ENCODE measurements around the gene TXNRD2.

Gene TXNRD2

DNA sequence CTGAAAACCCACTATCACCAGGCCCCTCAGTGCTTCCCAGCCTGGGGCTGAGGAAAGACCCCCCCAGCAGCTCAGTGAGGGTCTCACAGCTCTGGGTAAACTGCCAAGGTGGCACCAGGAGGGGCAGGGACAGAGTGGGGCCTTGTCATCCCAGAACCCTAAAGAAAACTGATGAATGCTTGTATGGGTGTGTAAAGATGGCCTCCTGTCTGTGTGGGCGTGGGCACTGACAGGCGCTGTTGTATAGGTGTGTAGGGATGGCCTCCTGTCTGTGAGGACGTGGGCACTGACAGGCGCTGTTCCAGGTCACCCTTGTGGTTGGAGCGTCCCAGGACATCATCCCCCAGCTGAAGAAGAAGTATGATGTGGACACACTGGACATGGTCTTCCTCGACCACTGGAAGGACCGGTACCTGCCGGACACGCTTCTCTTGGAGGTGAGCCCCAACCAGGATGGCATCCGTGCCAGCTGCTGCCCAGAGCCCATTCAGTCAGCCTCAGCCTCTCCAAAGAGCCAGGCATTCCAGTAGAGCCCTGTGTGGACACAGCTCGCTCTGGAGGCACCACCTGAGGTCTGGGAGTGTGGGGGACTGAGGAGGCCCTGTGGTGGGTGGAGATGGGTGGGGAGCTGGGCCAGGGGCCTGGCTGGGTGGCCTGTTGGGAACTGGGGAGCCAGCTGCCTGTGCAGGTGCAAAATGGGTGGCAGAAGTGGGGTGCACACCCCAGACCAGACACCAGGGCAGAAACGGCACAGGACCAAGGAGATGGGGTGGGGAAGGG is 22.4 kb upstream of the TXNRD2 start:
- TF ChIP-seq ZBTB7A (IDR thresholded peaks at IDR 0.05; ENCODE audit: low read depth) = no peak
- no peak for TF ChIP-seq TCF12 (IDR thresholded peaks at IDR 0.05; ENCODE audit: low read depth)
- TF ChIP-seq RAD21 (IDR thresholded peaks at IDR 0.05; ENCODE audit: low read depth) = no peak
- TF ChIP-seq, protein P1, sequence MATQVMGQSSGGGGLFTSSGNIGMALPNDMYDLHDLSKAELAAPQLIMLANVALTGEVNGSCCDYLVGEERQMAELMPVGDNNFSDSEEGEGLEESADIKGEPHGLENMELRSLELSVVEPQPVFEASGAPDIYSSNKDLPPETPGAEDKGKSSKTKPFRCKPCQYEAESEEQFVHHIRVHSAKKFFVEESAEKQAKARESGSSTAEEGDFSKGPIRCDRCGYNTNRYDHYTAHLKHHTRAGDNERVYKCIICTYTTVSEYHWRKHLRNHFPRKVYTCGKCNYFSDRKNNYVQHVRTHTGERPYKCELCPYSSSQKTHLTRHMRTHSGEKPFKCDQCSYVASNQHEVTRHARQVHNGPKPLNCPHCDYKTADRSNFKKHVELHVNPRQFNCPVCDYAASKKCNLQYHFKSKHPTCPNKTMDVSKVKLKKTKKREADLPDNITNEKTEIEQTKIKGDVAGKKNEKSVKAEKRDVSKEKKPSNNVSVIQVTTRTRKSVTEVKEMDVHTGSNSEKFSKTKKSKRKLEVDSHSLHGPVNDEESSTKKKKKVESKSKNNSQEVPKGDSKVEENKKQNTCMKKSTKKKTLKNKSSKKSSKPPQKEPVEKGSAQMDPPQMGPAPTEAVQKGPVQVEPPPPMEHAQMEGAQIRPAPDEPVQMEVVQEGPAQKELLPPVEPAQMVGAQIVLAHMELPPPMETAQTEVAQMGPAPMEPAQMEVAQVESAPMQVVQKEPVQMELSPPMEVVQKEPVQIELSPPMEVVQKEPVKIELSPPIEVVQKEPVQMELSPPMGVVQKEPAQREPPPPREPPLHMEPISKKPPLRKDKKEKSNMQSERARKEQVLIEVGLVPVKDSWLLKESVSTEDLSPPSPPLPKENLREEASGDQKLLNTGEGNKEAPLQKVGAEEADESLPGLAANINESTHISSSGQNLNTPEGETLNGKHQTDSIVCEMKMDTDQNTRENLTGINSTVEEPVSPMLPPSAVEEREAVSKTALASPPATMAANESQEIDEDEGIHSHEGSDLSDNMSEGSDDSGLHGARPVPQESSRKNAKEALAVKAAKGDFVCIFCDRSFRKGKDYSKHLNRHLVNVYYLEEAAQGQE (IDR thresholded peaks at IDR 0.05; ENCODE audit: low read depth) = no peak
- TF ChIP-seq, protein P2, sequence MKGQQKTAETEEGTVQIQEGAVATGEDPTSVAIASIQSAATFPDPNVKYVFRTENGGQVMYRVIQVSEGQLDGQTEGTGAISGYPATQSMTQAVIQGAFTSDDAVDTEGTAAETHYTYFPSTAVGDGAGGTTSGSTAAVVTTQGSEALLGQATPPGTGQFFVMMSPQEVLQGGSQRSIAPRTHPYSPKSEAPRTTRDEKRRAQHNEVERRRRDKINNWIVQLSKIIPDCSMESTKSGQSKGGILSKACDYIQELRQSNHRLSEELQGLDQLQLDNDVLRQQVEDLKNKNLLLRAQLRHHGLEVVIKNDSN (IDR thresholded peaks at IDR 0.05) = no peak
- TF ChIP-seq EP300 (IDR thresholded peaks at IDR 0.05; ENCODE audit: borderline replicate concordance) = no peak
- no peak for TF ChIP-seq YY1 (IDR thresholded peaks at IDR 0.05; ENCODE audit: low read depth)
- no peak for TF ChIP-seq EGR1 (IDR thresholded peaks at IDR 0.05)
- no peak for TF ChIP-seq TAF1 (IDR thresholded peaks at IDR 0.05; ENCODE audit: low read depth)
- TF ChIP-seq, protein P3, sequence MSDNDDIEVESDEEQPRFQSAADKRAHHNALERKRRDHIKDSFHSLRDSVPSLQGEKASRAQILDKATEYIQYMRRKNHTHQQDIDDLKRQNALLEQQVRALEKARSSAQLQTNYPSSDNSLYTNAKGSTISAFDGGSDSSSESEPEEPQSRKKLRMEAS (IDR thresholded peaks at IDR 0.05) = no peak

DNA sequence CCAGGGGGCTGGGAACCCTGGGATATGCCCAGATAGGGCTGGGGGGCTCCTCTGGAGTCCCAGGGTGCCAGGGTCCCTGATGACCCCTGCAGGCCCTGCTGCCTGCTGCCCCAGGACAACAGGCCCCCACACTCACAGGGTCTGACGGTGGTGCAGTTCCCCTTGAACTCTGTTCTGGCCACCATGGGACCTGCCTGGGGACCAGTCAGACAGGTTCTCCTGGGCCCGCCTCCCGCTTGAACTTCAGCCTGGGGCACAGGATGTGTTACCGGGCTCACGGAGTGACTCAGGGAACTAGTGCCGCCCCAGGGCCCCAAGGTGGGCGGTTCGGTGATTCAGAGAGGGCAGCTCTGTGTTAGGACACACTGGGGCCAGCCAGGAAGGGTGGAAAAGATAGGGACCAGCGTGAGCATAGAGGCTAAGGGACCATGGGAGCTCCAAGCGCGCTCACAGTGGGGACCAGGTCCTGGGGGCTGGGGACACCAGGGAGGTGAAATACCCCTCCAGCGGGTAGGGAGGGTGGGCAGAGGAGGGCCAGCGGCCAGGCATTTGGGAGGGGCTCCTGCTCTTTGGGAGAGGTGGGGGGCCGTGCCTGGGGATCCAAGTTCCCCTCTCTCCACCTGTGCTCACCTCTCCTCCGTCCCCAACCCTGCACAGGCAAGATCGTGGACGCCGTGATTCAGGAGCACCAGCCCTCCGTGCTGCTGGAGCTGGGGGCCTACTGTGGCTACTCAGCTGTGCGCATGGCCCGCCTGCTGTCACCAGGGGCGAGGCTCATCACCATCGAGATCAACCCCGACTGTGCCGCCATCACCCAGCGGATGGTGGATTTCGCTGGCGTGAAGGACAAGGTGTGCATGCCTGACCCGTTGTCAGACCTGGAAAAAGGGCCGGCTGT is 21.5 kb upstream of the TXNRD2 start:
- peak; percentile 55; the same call in 1 of the 2 replicates for TF ChIP-seq TEAD4 (IDR thresholded peaks at IDR 0.05)
- TF ChIP-seq, protein P1 (IDR thresholded peaks at IDR 0.05; ENCODE audit: low read depth) = no peak
- peak; percentile 79 for TF ChIP-seq EP300 (IDR thresholded peaks at IDR 0.05; ENCODE audit: borderline replicate concordance)
- TF ChIP-seq YY1 (IDR thresholded peaks at IDR 0.05; ENCODE audit: low read depth) = peak; percentile 74; the same call in 1 of the 2 replicates
- TF ChIP-seq RAD21 (IDR thresholded peaks at IDR 0.05; ENCODE audit: low read depth) = peak; percentile 19; the same call in 1 of the 2 replicates
- TF ChIP-seq EGR1 (IDR thresholded peaks at IDR 0.05) = no peak
- TF ChIP-seq CEBPB (IDR thresholded peaks at IDR 0.05) = peak; percentile 48; the same call in 1 of the 2 replicates
- TF ChIP-seq, protein P3 (IDR thresholded peaks at IDR 0.05) = peak; percentile 27; the same call in 1 of the 2 replicates
- TF ChIP-seq TCF12 (IDR thresholded peaks at IDR 0.05; ENCODE audit: low read depth) = peak; percentile 84
- TF ChIP-seq NFIC (IDR thresholded peaks at IDR 0.05) = peak; percentile 55
- TF ChIP-seq, protein P2 (IDR thresholded peaks at IDR 0.05) = peak; percentile 51
- TF ChIP-seq CREB1 (IDR thresholded peaks at IDR 0.05; ENCODE audit: low read depth) = no peak
- TF ChIP-seq FOXM1 (IDR thresholded peaks at IDR 0.05; ENCODE audit: borderline replicate concordance, low read depth) = no peak
- peak; percentile 57 for TF ChIP-seq TAF1 (IDR thresholded peaks at IDR 0.05; ENCODE audit: low read depth)
- peak; percentile 67 for TF ChIP-seq ZBTB7A (IDR thresholded peaks at IDR 0.05; ENCODE audit: low read depth)

DNA sequence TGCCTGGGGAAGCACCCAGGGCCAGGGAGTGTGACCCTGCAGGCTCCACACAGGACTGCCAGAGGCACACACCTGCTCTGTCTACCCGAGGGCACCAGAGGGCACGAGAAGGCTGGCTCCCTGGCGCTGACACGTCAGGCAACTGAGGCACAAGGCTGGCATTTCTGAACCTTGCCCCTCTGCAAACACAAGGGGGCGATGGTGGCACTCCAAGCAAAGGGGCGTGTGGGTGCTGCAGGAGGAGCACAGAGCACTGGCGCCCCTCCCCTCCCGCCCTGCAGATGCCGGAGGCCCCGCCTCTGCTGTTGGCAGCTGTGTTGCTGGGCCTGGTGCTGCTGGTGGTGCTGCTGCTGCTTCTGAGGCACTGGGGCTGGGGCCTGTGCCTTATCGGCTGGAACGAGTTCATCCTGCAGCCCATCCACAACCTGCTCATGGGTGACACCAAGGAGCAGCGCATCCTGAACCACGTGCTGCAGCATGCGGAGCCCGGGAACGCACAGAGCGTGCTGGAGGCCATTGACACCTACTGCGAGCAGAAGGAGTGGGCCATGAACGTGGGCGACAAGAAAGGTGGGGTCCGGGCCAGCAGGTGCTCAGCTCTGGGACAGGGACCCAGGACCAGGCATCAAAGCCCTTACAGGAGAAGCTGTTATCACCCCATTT is 20.8 kb upstream of the TXNRD2 start:
- TF ChIP-seq CREB1 (IDR thresholded peaks at IDR 0.05; ENCODE audit: low read depth) = no peak
- TF ChIP-seq, protein P3 (IDR thresholded peaks at IDR 0.05) = peak; percentile 77
- TF ChIP-seq RAD21 (IDR thresholded peaks at IDR 0.05; ENCODE audit: low read depth) = peak; percentile 75

DNA sequence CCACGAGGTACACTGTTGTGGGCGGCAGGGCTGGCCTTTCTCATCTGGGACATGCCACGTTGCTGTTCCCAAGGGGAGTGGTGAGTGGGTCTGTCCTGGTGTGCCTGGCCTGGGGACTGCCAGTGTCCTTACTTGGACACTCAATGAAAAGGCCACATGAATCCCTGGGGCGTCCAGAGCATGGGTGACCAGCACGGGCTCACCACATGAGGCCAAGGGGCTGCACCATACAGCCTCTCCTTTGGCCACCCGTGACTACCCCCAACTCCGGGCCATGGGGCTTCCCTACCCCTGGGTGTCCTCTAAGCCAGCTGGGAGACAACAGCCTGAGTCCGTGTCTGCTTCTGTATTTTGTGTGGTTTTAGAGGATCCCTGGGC is 20.2 kb upstream of the TXNRD2 start:
- TF ChIP-seq CEBPB (IDR thresholded peaks at IDR 0.05) = no peak
- no peak for TF ChIP-seq RAD21 (IDR thresholded peaks at IDR 0.05; ENCODE audit: low read depth)
- TF ChIP-seq, protein P1 (IDR thresholded peaks at IDR 0.05; ENCODE audit: low read depth) = no peak
- TF ChIP-seq, protein P2 (IDR thresholded peaks at IDR 0.05) = no peak
- no peak for TF ChIP-seq EGR1 (IDR thresholded peaks at IDR 0.05)
- no peak for TF ChIP-seq NFIC (IDR thresholded peaks at IDR 0.05)
- no peak for TF ChIP-seq YY1 (IDR thresholded peaks at IDR 0.05; ENCODE audit: low read depth)
- TF ChIP-seq TEAD4 (IDR thresholded peaks at IDR 0.05) = no peak
- TF ChIP-seq, protein P3 (IDR thresholded peaks at IDR 0.05) = no peak
- TF ChIP-seq EP300 (IDR thresholded peaks at IDR 0.05; ENCODE audit: borderline replicate concordance) = no peak
- no peak for TF ChIP-seq TCF12 (IDR thresholded peaks at IDR 0.05; ENCODE audit: low read depth)

Measured in Ishikawa (cell line).